HepG2 (cell line): ENCODE measurements around the gene TNFAIP1. TPM values are rescaled to one million over a fixed set of nuclear protein-coding genes. Genes with fewer than 3 reads are reported as not detected.

ENCODE experiments used
- EP300 ChIP-seq, 3 experiments: sonication (generic) in 1 of 3; formaldehyde crosslinking in 1 of 3; IDR thresholded peaks; 2 replicates each; pipeline versions ENCODE4 v1.5.1 to v1.6.1; 2011 to 2020; ENCODE audit warnings: low read depth in 2 of 3, low read length in 2 of 3, borderline replicate concordance in 1 of 3, improper control_type of control experiment in 1 of 3, mild to moderate bottlenecking in 1 of 3, missing genetic modification reagents in 1 of 3, moderate library complexity in 1 of 3
- FOXK1 ChIP-seq: sonication (generic); formaldehyde crosslinking; IDR thresholded peaks from 2 replicates; pipeline ENCODE4 v1.4.0; 2020; ENCODE audit warnings: low read depth, missing genetic modification reagents, borderline replicate concordance
- TCF12 ChIP-seq, 2 experiments: fragments of 450-650 bp in 1 of 2; sonication (generic) in 1 of 2; formaldehyde crosslinking in 1 of 2; IDR thresholded peaks; 2 replicates each; pipeline versions ENCODE4 v1.6.1 to v1.8.0; 2017 to 2022; ENCODE audit warnings: antibody characterized with exemption in 1 of 2, mild to moderate bottlenecking in 1 of 2, missing genetic modification reagents in 1 of 2, moderate library complexity in 1 of 2
- ZBTB3 ChIP-seq: sonication (generic); formaldehyde crosslinking; IDR thresholded peaks from 2 replicates; pipeline ENCODE4 v1.4.0; 2020; ENCODE audit warnings: low read depth, mild to moderate bottlenecking, moderate library complexity, missing genetic modification reagents, borderline replicate concordance
- ZFY ChIP-seq: sonication (generic); formaldehyde crosslinking; IDR thresholded peaks from 2 replicates; pipeline ENCODE4 v1.4.0; 2020; ENCODE audit warnings: missing genetic modification reagents
- ZNF10 ChIP-seq: sonication (generic); formaldehyde crosslinking; IDR thresholded peaks from 2 replicates; pipeline ENCODE4 v1.4.0; 2020; ENCODE audit warnings: mild to moderate bottlenecking, low read depth, missing genetic modification reagents, borderline replicate concordance
- ZNF142 ChIP-seq: sonication (generic); formaldehyde crosslinking; IDR thresholded peaks from 2 replicates; pipeline ENCODE4 v1.4.0; 2020; ENCODE audit warnings: missing genetic modification reagents
- ZNF20 ChIP-seq: sonication (generic); formaldehyde crosslinking; IDR thresholded peaks from 2 replicates; pipeline ENCODE4 v1.4.0; 2020; ENCODE audit warnings: mild to moderate bottlenecking, moderate library complexity, missing genetic modification reagents
- ZNF296 ChIP-seq: sonication (generic); formaldehyde crosslinking; conservative IDR thresholded peaks from 2 replicates; pipeline ENCODE4 v1.5.0; 2020; ENCODE audit warnings: mild to moderate bottlenecking, missing genetic modification reagents
- ZNF354B ChIP-seq: sonication (generic); formaldehyde crosslinking; IDR thresholded peaks from 2 replicates; pipeline ENCODE4 v1.8.0; 2022; ENCODE audit warnings: mild to moderate bottlenecking, missing genetic modification reagents
- ZNF484 ChIP-seq: sonication (generic); formaldehyde crosslinking; IDR thresholded peaks from 2 replicates; pipeline ENCODE4 v1.5.1; 2020; ENCODE audit warnings: mild to moderate bottlenecking, low read depth, missing genetic modification reagents, borderline replicate concordance
- ZNF761 ChIP-seq: sonication (generic); formaldehyde crosslinking; conservative IDR thresholded peaks from 2 replicates; pipeline ENCODE4 v1.4.0; 2020; ENCODE audit warnings: mild to moderate bottlenecking, missing genetic modification reagents
- ZSCAN20 ChIP-seq: sonication (generic); formaldehyde crosslinking; IDR thresholded peaks from 2 replicates; pipeline ENCODE4 v1.4.0; 2020; ENCODE audit warnings: missing genetic modification reagents, mild to moderate bottlenecking, borderline replicate concordance
- ZSCAN21 ChIP-seq: sonication (generic); formaldehyde crosslinking; IDR thresholded peaks from 2 replicates; pipeline ENCODE4 v1.8.0; 2022; ENCODE audit warnings: mild to moderate bottlenecking, missing genetic modification reagents, moderate library complexity, borderline replicate concordance
- polyA plus RNA-seq, 8 experiments: library from polyadenylated mRNA; depleted of rRNA in 3 of 8; stranded (reverse) in 7 of 8; unstranded in 1 of 8; fragments of >200 nt; fragmentation: Illumina TruSeq in 4 of 8; extraction: Trizol in 4 of 8; gene quantifications; 2 replicates each; pipeline versions ENCODE4 v1.2.1 to v1.2.3, GENCODE V29; 2011 to 2016; ENCODE audit warnings: low read depth in 4 of 8, missing spikeins in 1 of 8, mixed read lengths in 1 of 8; ENCODE audit not compliant: insufficient read depth in 1 of 8
- total RNA-seq, 5 experiments: library from RNA; depleted of rRNA; stranded (reverse); fragments of >200 nt; fragmentation: Illumina TruSeq; extraction: Trizol; gene quantifications; 2 replicates each; pipeline ENCODE4 v1.2.3, GENCODE V29; 2016; ENCODE audit warnings: low read depth in 1 of 5
- TF ChIP-seq, protein P1 (sequence below): sonication (generic); formaldehyde crosslinking; IDR thresholded peaks from 2 replicates; pipeline ENCODE4 v1.4.0; 2020; ENCODE audit warnings: missing genetic modification reagents

The TNFAIP1 gene
- total and polyA plus RNA-seq, 2 of the 13 experiments (the other 11 are each of a cell fraction or from before 2014, with no cell fraction given), result 17.5 to 40.6 TPM

- TF ChIP-seq, protein P1, sequence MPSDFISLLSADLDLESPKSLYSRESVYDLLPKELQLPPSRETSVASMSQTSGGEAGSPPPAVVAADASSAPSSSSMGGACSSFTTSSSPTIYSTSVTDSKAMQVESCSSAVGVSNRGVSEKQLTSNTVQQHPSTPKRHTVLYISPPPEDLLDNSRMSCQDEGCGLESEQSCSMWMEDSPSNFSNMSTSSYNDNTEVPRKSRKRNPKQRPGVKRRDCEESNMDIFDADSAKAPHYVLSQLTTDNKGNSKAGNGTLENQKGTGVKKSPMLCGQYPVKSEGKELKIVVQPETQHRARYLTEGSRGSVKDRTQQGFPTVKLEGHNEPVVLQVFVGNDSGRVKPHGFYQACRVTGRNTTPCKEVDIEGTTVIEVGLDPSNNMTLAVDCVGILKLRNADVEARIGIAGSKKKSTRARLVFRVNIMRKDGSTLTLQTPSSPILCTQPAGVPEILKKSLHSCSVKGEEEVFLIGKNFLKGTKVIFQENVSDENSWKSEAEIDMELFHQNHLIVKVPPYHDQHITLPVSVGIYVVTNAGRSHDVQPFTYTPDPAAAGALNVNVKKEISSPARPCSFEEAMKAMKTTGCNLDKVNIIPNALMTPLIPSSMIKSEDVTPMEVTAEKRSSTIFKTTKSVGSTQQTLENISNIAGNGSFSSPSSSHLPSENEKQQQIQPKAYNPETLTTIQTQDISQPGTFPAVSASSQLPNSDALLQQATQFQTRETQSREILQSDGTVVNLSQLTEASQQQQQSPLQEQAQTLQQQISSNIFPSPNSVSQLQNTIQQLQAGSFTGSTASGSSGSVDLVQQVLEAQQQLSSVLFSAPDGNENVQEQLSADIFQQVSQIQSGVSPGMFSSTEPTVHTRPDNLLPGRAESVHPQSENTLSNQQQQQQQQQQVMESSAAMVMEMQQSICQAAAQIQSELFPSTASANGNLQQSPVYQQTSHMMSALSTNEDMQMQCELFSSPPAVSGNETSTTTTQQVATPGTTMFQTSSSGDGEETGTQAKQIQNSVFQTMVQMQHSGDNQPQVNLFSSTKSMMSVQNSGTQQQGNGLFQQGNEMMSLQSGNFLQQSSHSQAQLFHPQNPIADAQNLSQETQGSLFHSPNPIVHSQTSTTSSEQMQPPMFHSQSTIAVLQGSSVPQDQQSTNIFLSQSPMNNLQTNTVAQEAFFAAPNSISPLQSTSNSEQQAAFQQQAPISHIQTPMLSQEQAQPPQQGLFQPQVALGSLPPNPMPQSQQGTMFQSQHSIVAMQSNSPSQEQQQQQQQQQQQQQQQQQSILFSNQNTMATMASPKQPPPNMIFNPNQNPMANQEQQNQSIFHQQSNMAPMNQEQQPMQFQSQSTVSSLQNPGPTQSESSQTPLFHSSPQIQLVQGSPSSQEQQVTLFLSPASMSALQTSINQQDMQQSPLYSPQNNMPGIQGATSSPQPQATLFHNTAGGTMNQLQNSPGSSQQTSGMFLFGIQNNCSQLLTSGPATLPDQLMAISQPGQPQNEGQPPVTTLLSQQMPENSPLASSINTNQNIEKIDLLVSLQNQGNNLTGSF (CRISPR knock-in tag), result no peak
- TF ChIP-seq ZNF354B (CRISPR knock-in tag) (no peak), ZNF296 (CRISPR knock-in tag) (no peak), ZNF761 (no peak), ZNF20 (CRISPR knock-in tag) (no peak), ZSCAN21 (CRISPR knock-in tag) (no peak), ZNF484 (CRISPR knock-in tag) (no peak), ZBTB3 (0 out of 2 replicates have a peak, but pooled peaks have one; percentile 4), ZNF10 (no peak), ZFY (CRISPR knock-in tag) (0 out of 2 replicates have a peak, but pooled peaks have one; percentile 49), ZNF142 (CRISPR knock-in tag) (no peak), ZSCAN20 (no peak), EP300 (IDR thresholded peaks at IDR 0.05; ENCODE audit: low read depth in 2 of 2, low read length in 2 of 2) (peak; percentile 47 to 97; a peak in 3 of 4 replicates), EP300 (CRISPR knock-in tag; IDR thresholded peaks at IDR 0.05; ENCODE audit: borderline replicate concordance) (peak; percentile 85; the same call in 1 of the 2 replicates), FOXK1 (CRISPR knock-in tag) (peak; percentile 82; the same call in 1 of the 2 replicates), TCF12 (IDR thresholded peaks at IDR 0.05) (no peak), TCF12 (CRISPR knock-in tag; IDR thresholded peaks at IDR 0.05) (peak; percentile 92; the same call in 1 of the 2 replicates)
Measured at GRCh38 chr17:28368306-28368831, 32.8 kb downstream of the TNFAIP1 start (continued).
